ENCODE measurements around the gene TEKT1.
"Not testable (repeated sequence)": the region's sequence is repeated elsewhere in the genome, so short reads cannot be mapped to it uniquely, and the experiment has no call there.

The TEKT1 gene

GRCh38 chr17:6843241-6843880 lies 11.8 kb upstream of the TEKT1 start:
- ChIA-PET POLR2A (no interaction called here), CTCF (interaction anchor here (0.7 to 2.5 kb wide), 12 partner anchors 9 to 177 kb away, joined by 3 to 15 read pairs (median 4); partner anchors contain the start of gene TEKT1)
- TF ChIP-seq NFRKB (IDR thresholded peaks at IDR 0.05) (no peak), SP1 (IDR thresholded peaks at IDR 0.05) (no peak), ELF4 (IDR thresholded peaks at IDR 0.05) (no peak), LEF1 (IDR thresholded peaks at IDR 0.05; ENCODE audit: borderline replicate concordance) (no peak), ARNT (IDR thresholded peaks at IDR 0.05) (no peak), FOXA1 (IDR thresholded peaks at IDR 0.05) (no peak), CTBP1 (IDR thresholded peaks at IDR 0.05; ENCODE audit: borderline replicate concordance) (no peak), SUZ12 (IDR thresholded peaks at IDR 0.05) (no peak), PKNOX1 (IDR thresholded peaks at IDR 0.05) (no peak), BHLHE40 (IDR thresholded peaks at IDR 0.05; ENCODE audit: borderline replicate concordance) (no peak), FOXM1 (IDR thresholded peaks at IDR 0.05; ENCODE audit: borderline replicate concordance) (no peak), L3MBTL2 (conservative IDR thresholded peaks at IDR 0.05) (no peak), TARDBP (IDR thresholded peaks at IDR 0.05) (no peak)
- DNase-seq (ENCODE audit: extremely low spot score) = peak; percentile 21

DNA sequence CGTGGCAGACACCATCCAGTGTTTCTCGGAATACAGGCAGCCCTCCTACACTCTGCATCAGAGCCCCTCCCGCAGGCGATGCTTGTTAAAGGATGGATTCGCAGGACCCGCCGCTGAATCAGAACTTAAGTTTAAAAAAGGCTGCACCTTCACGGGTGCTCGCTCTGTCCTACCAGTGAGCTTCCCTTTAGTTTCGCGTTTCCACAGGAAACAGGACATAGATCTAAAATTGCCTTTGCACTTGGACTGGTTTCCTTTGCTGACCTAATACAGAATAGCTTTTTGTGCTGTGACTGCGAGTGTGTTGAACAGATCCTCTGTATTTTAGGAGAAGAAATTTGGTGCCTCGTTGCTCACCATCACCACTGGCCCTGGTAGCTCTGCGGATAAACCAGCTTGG lies 10.2 kb upstream of the TEKT1 start:
- CTCF ChIA-PET = interaction anchor here (0.7 to 0.9 kb wide), 2 partner anchors 175 to 281 kb away, joined by 3 to 4 read pairs; no protein-coding TSS in a partner anchor
- DNase-seq (ENCODE audit: extremely low spot score); POLR2A ChIA-PET: not testable (repeated sequence)

- POLR2A ChIA-PET = no interaction called here
- CTCF ChIA-PET = interaction anchor here (1.5 kb wide), 1 partner anchor 13 kb away, joined by 4 read pairs; no protein-coding TSS in a partner anchor
- TF ChIP-seq HDGF (IDR thresholded peaks at IDR 0.05; ENCODE audit: borderline replicate concordance) (no peak), FOXA1 (IDR thresholded peaks at IDR 0.05) (no peak), ZNF384 (IDR thresholded peaks at IDR 0.05) (no peak), BHLHE40 (IDR thresholded peaks at IDR 0.05; ENCODE audit: borderline replicate concordance) (no peak), CTBP1 (IDR thresholded peaks at IDR 0.05; ENCODE audit: borderline replicate concordance) (no peak), ELF4 (IDR thresholded peaks at IDR 0.05) (no peak), FOXK2 (IDR thresholded peaks at IDR 0.05) (no peak), SP1 (IDR thresholded peaks at IDR 0.05) (no peak), LEF1 (IDR thresholded peaks at IDR 0.05; ENCODE audit: borderline replicate concordance) (no peak)
- DNase-seq (ENCODE audit: extremely low spot score) = no peak
Observed at GRCh38 chr17:6830383-6830986, 1.0 kb downstream of the TEKT1 start.

DNA sequence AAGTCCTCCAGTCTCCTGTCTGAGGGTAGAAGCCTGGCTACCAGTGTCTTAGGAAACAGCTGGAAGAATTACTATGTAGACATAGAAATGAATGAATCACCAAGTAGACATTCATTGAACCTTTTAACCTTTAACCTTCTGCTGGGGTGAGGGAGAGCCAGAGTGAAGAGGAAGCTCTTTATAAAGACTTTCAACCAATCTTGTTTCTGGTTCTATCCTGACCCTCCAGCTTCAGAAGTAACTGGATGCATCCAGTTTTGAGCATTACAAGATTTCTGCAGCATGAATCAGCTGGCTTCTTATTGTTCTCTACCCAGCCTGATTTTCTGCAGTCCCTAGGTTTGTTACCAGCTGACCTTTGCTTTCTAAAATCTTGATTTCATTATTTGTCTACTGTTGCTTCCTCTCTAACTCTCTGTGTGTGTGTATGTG lies 8.5 kb downstream of the TEKT1 start:
- TF ChIP-seq FOXA1 (IDR thresholded peaks at IDR 0.05) (no peak), ELF4 (IDR thresholded peaks at IDR 0.05) (no peak), ARNT (IDR thresholded peaks at IDR 0.05) (no peak), HDGF (IDR thresholded peaks at IDR 0.05; ENCODE audit: borderline replicate concordance) (no peak), SUZ12 (IDR thresholded peaks at IDR 0.05) (no peak), NFRKB (IDR thresholded peaks at IDR 0.05) (no peak), TARDBP (IDR thresholded peaks at IDR 0.05) (no peak), ZNF384 (IDR thresholded peaks at IDR 0.05) (no peak), BHLHE40 (IDR thresholded peaks at IDR 0.05; ENCODE audit: borderline replicate concordance) (no peak), SP1 (IDR thresholded peaks at IDR 0.05) (no peak), LEF1 (IDR thresholded peaks at IDR 0.05; ENCODE audit: borderline replicate concordance) (no peak), FOXK2 (IDR thresholded peaks at IDR 0.05) (no peak), PKNOX1 (IDR thresholded peaks at IDR 0.05) (no peak), L3MBTL2 (conservative IDR thresholded peaks at IDR 0.05) (no peak), FOXM1 (IDR thresholded peaks at IDR 0.05; ENCODE audit: borderline replicate concordance) (no peak), CTBP1 (IDR thresholded peaks at IDR 0.05; ENCODE audit: borderline replicate concordance) (no peak)
- ChIA-PET CTCF (no interaction called here), POLR2A (no interaction called here)
- DNase-seq (ENCODE audit: extremely low spot score) = no peak

DNA sequence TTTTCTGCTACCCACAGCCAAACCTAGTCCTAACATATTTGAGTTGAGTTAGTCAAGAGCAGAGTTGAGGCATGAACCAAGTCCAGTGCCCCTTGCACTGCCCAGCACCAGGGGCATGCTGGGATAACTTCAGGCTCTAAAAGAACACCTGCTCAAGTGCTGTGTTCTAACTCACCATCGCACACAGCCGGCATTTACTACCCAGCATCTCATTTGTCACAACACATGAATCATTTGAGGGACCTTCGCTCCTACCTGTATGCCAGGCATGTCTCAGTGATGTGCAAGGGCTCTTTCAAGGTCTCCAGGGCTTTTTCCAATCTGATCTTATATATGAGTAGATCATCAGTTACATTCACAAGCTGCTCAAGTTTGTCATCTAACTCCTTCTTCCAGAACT lies 12.6 kb downstream of the TEKT1 start:
- TF ChIP-seq PKNOX1 (IDR thresholded peaks at IDR 0.05) (no peak), ZNF384 (IDR thresholded peaks at IDR 0.05) (no peak), SP1 (IDR thresholded peaks at IDR 0.05) (no peak), CTBP1 (IDR thresholded peaks at IDR 0.05; ENCODE audit: borderline replicate concordance) (no peak), LEF1 (IDR thresholded peaks at IDR 0.05; ENCODE audit: borderline replicate concordance) (no peak), L3MBTL2 (conservative IDR thresholded peaks at IDR 0.05) (no peak), TARDBP (IDR thresholded peaks at IDR 0.05) (no peak), ARNT (IDR thresholded peaks at IDR 0.05) (no peak)
- DNase-seq (ENCODE audit: extremely low spot score) = no peak
- CTCF ChIA-PET = no interaction called here
- POLR2A ChIA-PET = no interaction called here

GRCh38 chr17:6816368-6816767 lies 15.2 kb downstream of the TEKT1 start:
- DNase-seq (ENCODE audit: extremely low spot score); POLR2A ChIA-PET; CTCF ChIA-PET: not testable (repeated sequence)

GRCh38 chr17:6815775-6816174 lies 15.8 kb downstream of the TEKT1 start:
- ChIA-PET CTCF (no interaction called here), POLR2A (no interaction called here)
- TF ChIP-seq FOXM1 (IDR thresholded peaks at IDR 0.05; ENCODE audit: borderline replicate concordance) = no peak
- no peak for TF ChIP-seq HDGF (IDR thresholded peaks at IDR 0.05; ENCODE audit: borderline replicate concordance)
- no peak for TF ChIP-seq ZNF384 (IDR thresholded peaks at IDR 0.05)
- TF ChIP-seq BHLHE40 (IDR thresholded peaks at IDR 0.05; ENCODE audit: borderline replicate concordance) = no peak
- no peak for TF ChIP-seq ELF4 (IDR thresholded peaks at IDR 0.05)
- no peak for TF ChIP-seq SP1 (IDR thresholded peaks at IDR 0.05)
- TF ChIP-seq TARDBP (IDR thresholded peaks at IDR 0.05) = no peak
- TF ChIP-seq PKNOX1 (IDR thresholded peaks at IDR 0.05) = no peak
- TF ChIP-seq SUZ12 (IDR thresholded peaks at IDR 0.05) = no peak
- no peak for DNase-seq (ENCODE audit: extremely low spot score)

Measured in HEK293T (cell line).